GM18508 (cell line): ENCODE data around the gene CYBC1.

ENCODE experiments used
- ATAC-seq: cut with Tn5 transposase; IDR thresholded peaks from one replicate; pipeline ENCODE4 v1.9.1; 2021; ENCODE audit warnings: moderate number of reproducible peaks; ENCODE audit not compliant: insufficient read depth, unreplicated experiment

Gene CYBC1

GRCh38 chr17:82450357-82451106, at the start of gene CYBC1:
TSS of gene CYBC1 (minus strand) at chr17:82450752. CDS start at chr17:82449254, 1,498 bp downstream.
- ATAC-seq: no peak

- ATAC-seq: no peak
Measured at GRCh38 chr17:82497483-82498405, 47.2 kb upstream of the CYBC1 start.

GRCh38 chr17:82496529-82497434, 46.2 kb upstream of the CYBC1 start:
- ATAC-seq: no peak

- ATAC-seq: no peak
Measured at GRCh38 chr17:82495844-82496528, 45.4 kb upstream of the CYBC1 start.

GRCh38 chr17:82494236-82495055, 43.9 kb upstream of the CYBC1 start:
- peak; percentile 35 for ATAC-seq

GRCh38 chr17:82493226-82493781, 42.8 kb upstream of the CYBC1 start:
- ATAC-seq: no peak

GRCh38 chr17:82492643-82493225, 42.2 kb upstream of the CYBC1 start:
- ATAC-seq: no peak

GRCh38 chr17:82491533-82491932, 41.0 kb upstream of the CYBC1 start:
- no peak for ATAC-seq

- no peak for ATAC-seq
Measured at GRCh38 chr17:82491196-82491530, 40.6 kb upstream of the CYBC1 start.

- no peak for ATAC-seq
Measured at GRCh38 chr17:82490512-82491195, 40.1 kb upstream of the CYBC1 start.

- ATAC-seq: no peak
Measured at GRCh38 chr17:82489851-82490511, 39.4 kb upstream of the CYBC1 start.

- no peak for ATAC-seq
Measured at GRCh38 chr17:82489117-82489516, 38.6 kb upstream of the CYBC1 start.

- no peak for ATAC-seq
Measured at GRCh38 chr17:82487910-82488309, 37.4 kb upstream of the CYBC1 start.

GRCh38 chr17:82486231-82487094, 35.9 kb upstream of the CYBC1 start:
- ATAC-seq: no peak

- no peak for ATAC-seq
Measured at GRCh38 chr17:82483836-82484235, 33.3 kb upstream of the CYBC1 start.

- no peak for ATAC-seq
Measured at GRCh38 chr17:82483204-82483660, 32.7 kb upstream of the CYBC1 start.
